HCT116 (cell line): Measurements from ENCODE around the gene FOXK1. TPM values are rescaled to one million over a fixed set of nuclear protein-coding genes. Genes with fewer than 3 reads are reported as not detected.
"Not testable (repeated sequence)": the region's sequence is repeated elsewhere in the genome, so short reads cannot be mapped to it uniquely, and the experiment has no call there.

Experiments
- ATAC-seq: fragments of 200-7000 bp; cut with Tn5 transposase; 2 replicates; pipeline ENCODE4 v1.9.1; 2020; ENCODE audit warnings: mild to moderate bottlenecking, moderate library complexity
- BruUV-seq: library from RNA; stranded (reverse); fragments of 400-500 nt; replicated peaks from 2 replicates; lab custom pipeline; 2021; lab: Mats Ljungman, UMichigan
- CTCF ChIA-PET: fragments of 300-600 bp; sonication (Branson Sonifier 250); formaldehyde crosslinking; loops from one replicate; lab custom pipeline; 2021; ENCODE audit warnings: antibody characterized with exemption; lab: Charles Lee
- POLR2A ChIA-PET: fragments of 300-600, 350-600 bp; sonication (Branson Sonifier 250); formaldehyde crosslinking; loops from one replicate; lab custom pipeline; 2021; ENCODE audit warnings: antibody characterized with exemption; lab: Charles Lee
- RAD21 ChIA-PET, 2 experiments: fragments of 300-600 bp; sonication (Branson Sonifier 250); formaldehyde crosslinking; loops; one replicate each; lab custom pipeline; 2023; ENCODE audit warnings: low total read pairs in 2 of 2; ENCODE audit not compliant: uncharacterized antibody in 2 of 2, unreplicated experiment in 2 of 2, low non-redundant PET in 1 of 2; lab: Charles Lee
- DNase-seq: peaks from one replicate; pipeline ENCODE4 v3.0.0-alpha.2; 2010; ENCODE audit warnings: low read depth, low spot score
- H2AFZ ChIP-seq: fragments of 200-600 bp; shearing (Covaris generic), sonication (generic); 2 replicates; pipeline ENCODE4 v1.6.1; 2017; ENCODE audit warnings: low read depth, mixed run types, mixed read lengths, antibody characterized with exemption, low read length; ENCODE audit not compliant: poor library complexity, severe bottlenecking
- H3K27ac ChIP-seq: 2 replicates; pipeline ENCODE4 v1.5.1; 2012; ENCODE audit warnings: low read depth, low read length
- H3K27me3 ChIP-seq: fragments of 200-600 bp; sonication (generic); 2 replicates; pipeline ENCODE4 v1.6.1; 2016; ENCODE audit warnings: mixed run types, low read length, mixed read lengths; ENCODE audit not compliant: insufficient read depth
- H3K36me3 ChIP-seq, 2 experiments: fragments of 200-500 bp in 1 of 2; fragments of 200-600 bp in 1 of 2; sonication (Bioruptor generic) in 1 of 2; sonication (generic) in 1 of 2; 2 replicates each; pipeline versions ENCODE4 v1.5.1 to v1.6.1; 2014 to 2016; ENCODE audit warnings: low read length in 2 of 2, inconsistent platforms in 1 of 2, mixed read lengths in 1 of 2, mixed run types in 1 of 2; ENCODE audit not compliant: insufficient read depth in 2 of 2, control insufficient read depth in 1 of 2
- H3K4me1 ChIP-seq, 2 experiments: fragments of 200-600 bp in 1 of 2; sonication (generic) in 1 of 2; 2 replicates each; pipeline versions ENCODE4 v1.5.1 to v1.6.1; 2012 to 2017; ENCODE audit warnings: low read length in 2 of 2, inconsistent platforms in 1 of 2, mild to moderate bottlenecking in 1 of 2, mixed read lengths in 1 of 2, mixed run types in 1 of 2, moderate library complexity in 1 of 2; ENCODE audit not compliant: insufficient read depth in 2 of 2, control insufficient read depth in 1 of 2
- H3K4me2 ChIP-seq: fragments of 200-600 bp; sonication (generic); 2 replicates; pipeline ENCODE4 v1.6.1; 2017; ENCODE audit warnings: mixed run types, low read length, mixed read lengths
- H3K4me3 ChIP-seq, 2 experiments: fragments of 200-600 bp in 1 of 2; sonication (generic) in 1 of 2; replicated peaks in 1 of 2; 2 replicates each; pipeline ENCODE4 v1.5.1; 2011 to 2016; ENCODE audit warnings: low read length in 2 of 2, control low read depth in 1 of 2, low read depth in 1 of 2, mild to moderate bottlenecking in 1 of 2, mixed read lengths in 1 of 2, mixed run types in 1 of 2
- H3K79me2 ChIP-seq: fragments of 200-600 bp; sonication (generic); 2 replicates; pipeline ENCODE4 v1.6.1; 2017; ENCODE audit warnings: mild to moderate bottlenecking, mixed run types, low read length, moderate library complexity, mixed read lengths; ENCODE audit not compliant: insufficient read depth
- H3K9ac ChIP-seq: fragments of 200-600 bp; sonication (generic); 2 replicates; pipeline ENCODE4 v1.6.1; 2016; ENCODE audit warnings: low read length, mixed read lengths
- H3K9me2 ChIP-seq: fragments of 200-600 bp; sonication (generic), shearing (Covaris generic); 2 replicates; pipeline ENCODE4 v1.6.1; 2017; ENCODE audit warnings: mixed run types, mild to moderate bottlenecking, moderate library complexity; ENCODE audit not compliant: insufficient read depth
- H3K9me3 ChIP-seq, 2 experiments: fragments of 200-500 bp in 1 of 2; fragments of 200-600 bp in 1 of 2; sonication (Bioruptor generic) in 1 of 2; sonication (generic) in 1 of 2; 2 replicates each; pipeline ENCODE4 v1.6.1; 2014 to 2017; ENCODE audit warnings: low read length in 2 of 2, mixed read lengths in 2 of 2, inconsistent platforms in 1 of 2, low read depth in 1 of 2, mild to moderate bottlenecking in 1 of 2, mixed run types in 1 of 2, moderate library complexity in 1 of 2; ENCODE audit not compliant: control insufficient read depth in 1 of 2, insufficient read depth in 1 of 2
- H4K20me1 ChIP-seq: fragments of 200-600 bp; sonication (generic), shearing (Covaris generic); 2 replicates; pipeline ENCODE4 v1.6.1; 2017; ENCODE audit warnings: mixed run types, mild to moderate bottlenecking, moderate library complexity; ENCODE audit not compliant: insufficient read depth
- CBX3 ChIP-seq: IDR thresholded peaks from 2 replicates; pipeline ENCODE4 v1.6.1; 2012; ENCODE audit warnings: low read depth
- CEBPB ChIP-seq: IDR thresholded peaks from 2 replicates; pipeline ENCODE4 v1.6.1; 2012; ENCODE audit warnings: low read depth
- ELF1 ChIP-seq: IDR thresholded peaks from 2 replicates; pipeline ENCODE4 v1.6.1; 2012; ENCODE audit warnings: low read depth, borderline replicate concordance
- EZH2 ChIP-seq: fragments of 200-600 bp; sonication (generic); IDR thresholded peaks from 2 replicates; pipeline ENCODE4 v1.6.1; 2017; ENCODE audit warnings: antibody characterized with exemption, mixed run types
- FOSL1 ChIP-seq: IDR thresholded peaks from 2 replicates; pipeline ENCODE4 v1.6.1; 2012; ENCODE audit warnings: low read depth
- POLR2A ChIP-seq: IDR thresholded peaks from 2 replicates; pipeline ENCODE4 v1.7.0; 2011; ENCODE audit warnings: borderline replicate concordance; ENCODE audit not compliant: insufficient read depth, insufficient read length; ENCODE audit errors: extremely low read depth
- SP1 ChIP-seq: IDR thresholded peaks from 2 replicates; pipeline ENCODE4 v1.6.1; 2012; ENCODE audit warnings: low read depth
- ZFX ChIP-seq: fragments of 450-650 bp; IDR thresholded peaks from 2 replicates; pipeline ENCODE4 v1.6.1; 2017
- ZNF274 ChIP-seq: fragments of 200-500 bp; sonication (Bioruptor generic); IDR thresholded peaks from 2 replicates; pipeline ENCODE4 v1.6.1; 2014; ENCODE audit warnings: mild to moderate bottlenecking, low read depth, low read length, inconsistent platforms
- intact Hi-C: fragments of 100-400 bp; cut with micrococcal nuclease; formaldehyde crosslinking; loops from 2 replicates; pipeline ENCODE4 v1.10.0; 2022
- total RNA-seq: library from RNA; stranded (reverse); gene quantifications from one replicate; pipeline ENCODE4 v1.2.1, GENCODE V29; 2021; ENCODE audit not compliant: unreplicated experiment
- TF ChIP-seq, protein P1 (sequence below): IDR thresholded peaks from 2 replicates; pipeline ENCODE4 v1.6.1; 2012

Gene FOXK1
- total RNA-seq, 1 experiment from 2014 or later = 60.5 TPM

DNA sequence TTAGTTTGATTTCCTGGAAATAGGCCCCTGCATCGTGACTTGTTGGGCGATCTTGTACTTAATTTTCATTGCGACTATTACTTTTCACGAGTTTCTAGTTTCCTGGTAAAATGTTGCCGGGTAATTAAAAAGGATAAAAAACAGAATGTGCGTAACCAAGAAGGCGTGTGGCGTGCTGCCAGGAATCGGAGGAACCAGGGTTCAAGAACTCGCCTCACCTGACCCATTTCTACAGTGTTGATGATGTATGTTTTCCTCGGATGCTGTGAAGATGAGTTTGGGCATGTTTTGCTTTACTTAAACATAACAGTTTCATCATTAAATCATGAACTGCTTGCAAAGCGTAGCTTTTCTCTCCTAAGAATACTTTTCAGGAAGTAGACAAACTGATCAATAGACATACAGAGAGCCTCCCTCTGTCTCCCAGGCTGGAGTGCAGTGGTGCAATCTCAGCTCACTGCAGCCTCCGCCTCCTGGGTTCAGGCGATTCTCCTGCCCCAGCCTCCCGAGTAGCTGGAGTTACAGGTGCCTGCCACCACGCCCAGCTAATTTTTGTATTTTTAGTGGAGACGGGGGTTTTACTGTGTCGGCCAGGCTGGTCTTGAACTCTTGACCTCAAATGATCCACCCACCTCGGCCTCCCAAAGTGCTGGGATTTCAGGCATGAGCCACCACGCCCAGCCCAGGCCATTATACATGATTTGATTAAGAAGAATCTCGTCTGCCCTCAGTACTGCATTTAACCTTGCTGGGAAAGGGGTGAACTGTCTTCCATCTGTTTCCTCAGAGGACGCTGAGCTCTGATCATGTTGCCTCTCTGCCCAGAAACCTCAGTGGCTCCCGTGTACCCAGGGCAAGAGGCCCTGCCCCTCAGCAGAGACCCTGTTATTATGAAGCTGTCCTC lies 9.1 kb downstream of the FOXK1 start:
- no peak overlapping the region for H3K9ac ChIP-seq
- no TSS peak for BruUV-seq
- H3K27me3 ChIP-seq = no peaks in the 10 kb centered on the region
- CTCF ChIA-PET = no interaction called here
- DNase-seq (no peak), ATAC-seq (no peak)
- intact Hi-C loops = loop anchor here (5.0 kb wide), 1 partner anchor 46 kb away; no protein-coding TSS in a partner anchor
- H3K79me2 ChIP-seq = peaks cover 99% of the 10 kb centered on the region
- peaks cover 8% of the 10 kb centered on the region; the same call in 1 of the 2 replicates for H4K20me1 ChIP-seq
- POLR2A ChIA-PET = no interaction called here
- TF ChIP-seq EZH2 (no peak), CEBPB (no peak), CBX3 (no peak), POLR2A (no peak)
- no peaks in the 10 kb centered on the region for H3K9me2 ChIP-seq
- peaks cover 0 to 10% of the 10 kb centered on the region in 2 experiments; a peak in 1 of 4 replicates for H3K36me3 ChIP-seq
- no peaks in the 10 kb centered on the region for H3K9me3 ChIP-seq
- no peak overlapping the region for H2AFZ ChIP-seq
- H3K4me2 ChIP-seq = no peak overlapping the region
- H3K27ac ChIP-seq = no peak overlapping the region
- H3K4me3 ChIP-seq = no peak overlapping the region
- peaks cover 9 to 22% of the 10 kb centered on the region in 2 experiments; a peak in 3 of 4 replicates for H3K4me1 ChIP-seq
- RAD21 ChIA-PET = no interaction called here

DNA sequence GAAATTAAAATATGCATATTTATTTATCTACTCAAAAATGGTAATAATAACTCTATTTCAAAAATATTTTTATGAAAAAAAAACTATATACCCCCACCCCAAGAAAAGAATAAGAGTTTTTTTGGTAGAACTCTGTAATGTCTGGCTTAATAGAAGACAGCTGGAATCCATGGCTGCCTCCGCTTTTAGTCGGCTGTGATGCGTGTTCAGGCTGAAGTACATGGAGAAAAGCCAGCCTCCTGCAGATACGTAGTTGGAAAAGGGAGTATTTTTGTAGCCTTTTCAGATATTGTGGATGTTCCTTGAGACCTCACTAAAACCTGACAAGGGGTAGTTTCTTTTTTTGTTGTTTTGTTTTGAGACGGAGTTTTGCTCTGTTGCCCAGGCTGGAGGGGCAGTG lies 10.0 kb downstream of the FOXK1 start:
- Histone ChIP-seq H3K9me3 (no peaks in the 10 kb centered on the region), H3K4me1 (peaks cover 9 to 21% of the 10 kb centered on the region in 2 experiments; a peak in 3 of 4 replicates), H4K20me1 (peaks cover 8% of the 10 kb centered on the region; the same call in 1 of the 2 replicates), H3K9me2 (no peaks in the 10 kb centered on the region), H3K36me3 (peaks cover 0 to 5% of the 10 kb centered on the region in 2 experiments; a peak in 1 of 4 replicates), H3K27me3 (no peaks in the 10 kb centered on the region), H3K9ac (no peak overlapping the region), H3K79me2 (peaks cover 99% of the 10 kb centered on the region), H3K4me2 (no peak overlapping the region), H3K4me3 (no peak overlapping the region), H2AFZ (no peak overlapping the region), H3K27ac (no peak overlapping the region)
- CTCF ChIA-PET = no interaction called here
- ATAC-seq (no peak), DNase-seq (no peak)
- RAD21 ChIA-PET = no interaction called here
- BruUV-seq = no TSS peak
- TF ChIP-seq, protein P1, sequence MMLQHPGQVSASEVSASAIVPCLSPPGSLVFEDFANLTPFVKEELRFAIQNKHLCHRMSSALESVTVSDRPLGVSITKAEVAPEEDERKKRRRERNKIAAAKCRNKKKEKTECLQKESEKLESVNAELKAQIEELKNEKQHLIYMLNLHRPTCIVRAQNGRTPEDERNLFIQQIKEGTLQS = no peak
- no peak for TF ChIP-seq ZFX
- no peak for TF ChIP-seq ZNF274
- no peak for TF ChIP-seq ELF1
- TF ChIP-seq SP1 = no peak
- no peak for TF ChIP-seq POLR2A
- TF ChIP-seq FOSL1 = no peak
- POLR2A ChIA-PET = no interaction called here
- intact Hi-C loops = loop anchor here (5.0 kb wide), 1 partner anchor 45 kb away; no protein-coding TSS in a partner anchor

DNA sequence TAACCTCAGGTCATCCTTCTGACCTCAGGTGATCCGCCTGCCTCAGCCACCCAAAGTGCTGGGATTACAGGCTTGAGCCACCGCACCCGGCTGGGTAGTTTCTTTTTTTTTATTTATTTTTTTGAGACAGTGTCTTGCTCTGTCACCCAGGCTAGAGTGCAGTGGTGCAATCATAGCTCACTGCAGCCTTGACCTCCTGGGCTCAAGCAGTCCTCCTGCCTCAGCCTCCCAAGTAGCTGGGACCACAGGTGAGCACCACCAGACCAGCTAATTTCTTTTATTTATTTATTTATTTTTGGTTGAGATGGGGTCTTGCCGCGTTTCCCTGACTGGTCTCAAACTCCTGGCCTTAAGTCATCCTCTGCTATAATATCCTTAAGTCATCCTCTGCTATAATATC lies 10.5 kb downstream of the FOXK1 start:
- POLR2A ChIA-PET, ATAC-seq, H3K9ac ChIP-seq, H3K4me2 ChIP-seq, H2AFZ ChIP-seq, RAD21 ChIA-PET, H3K9me3 ChIP-seq, H3K4me3 ChIP-seq, H3K27ac ChIP-seq, H3K9me2 ChIP-seq, BruUV-seq, CTCF ChIA-PET, H3K36me3 ChIP-seq, H3K27me3 ChIP-seq, DNase-seq, H4K20me1 ChIP-seq: not testable (repeated sequence)
- Histone ChIP-seq H3K4me1 (peaks cover 9 to 21% of the 10 kb centered on the region in 2 experiments; a peak in 3 of 4 replicates), H3K79me2 (peaks cover 99% of the 10 kb centered on the region)
- intact Hi-C loops = loop anchor here (5.0 kb wide), 1 partner anchor 45 kb away; no protein-coding TSS in a partner anchor
